ENCODE data around the gene NELFA.

The NELFA gene

GRCh38 chr4:1981251-1982058, 27.3 kb downstream of the NELFA start:
- no peaks in the 10 kb centered on the region for H3K27me3 ChIP-seq (ENCODE audit: low read length)
- H3K79me2 ChIP-seq (ENCODE audit: insufficient read depth, low read length) = no peaks in the 10 kb centered on the region
- H3K4me2 ChIP-seq (ENCODE audit: low read depth, low read length, poor library complexity, severe bottlenecking) = no peak overlapping the region
- H3K9me3 ChIP-seq (ENCODE audit: insufficient read depth, low read length) = no peaks in the 10 kb centered on the region
- H3K27ac ChIP-seq (ENCODE audit: low read depth, low read length) = no peak overlapping the region
- no peak overlapping the region for H3K4me3 ChIP-seq (ENCODE audit: insufficient read depth, low read length, poor library complexity, severe bottlenecking)
- H3K36me3 ChIP-seq (ENCODE audit: low read length) = peaks cover 15% of the 10 kb centered on the region
- no peak overlapping the region for H3K9ac ChIP-seq (ENCODE audit: low read length)
- H2AFZ ChIP-seq (ENCODE audit: low read depth, low read length, severe bottlenecking) = no peak overlapping the region
- H3F3A ChIP-seq (ENCODE audit: insufficient read depth) = peaks cover 26% of the 10 kb centered on the region
- no peak for TF ChIP-seq CTCF (IDR thresholded peaks at IDR 0.05; ENCODE audit: insufficient read depth, low read length, poor library complexity, severe bottlenecking)
- no peak for TF ChIP-seq EZH2phosphoT487 (conservative IDR thresholded peaks at IDR 0.05; ENCODE audit: low read length)
- no peaks in the 10 kb centered on the region for H3K9me2 ChIP-seq (replicated peaks; ENCODE audit: insufficient read depth, low read length)
- H4K20me1 ChIP-seq (ENCODE audit: low read depth, low read length) = peaks cover 4% of the 10 kb centered on the region; the same call in 1 of the 2 replicates

GRCh38 chr4:1980561-1981041, 28.2 kb downstream of the NELFA start:
- Histone ChIP-seq H3F3A (ENCODE audit: insufficient read depth) (peaks cover 26% of the 10 kb centered on the region), H3K36me3 (ENCODE audit: low read length) (peaks cover 15% of the 10 kb centered on the region), H3K9me3 (ENCODE audit: insufficient read depth, low read length) (no peaks in the 10 kb centered on the region), H3K79me2 (ENCODE audit: insufficient read depth, low read length) (no peaks in the 10 kb centered on the region), H3K27ac (ENCODE audit: low read depth, low read length) (no peak overlapping the region), H3K4me3 (ENCODE audit: insufficient read depth, low read length, poor library complexity, severe bottlenecking) (no peak overlapping the region), H3K4me2 (ENCODE audit: low read depth, low read length, poor library complexity, severe bottlenecking) (no peak overlapping the region), H3K27me3 (ENCODE audit: low read length) (no peaks in the 10 kb centered on the region), H3K9me2 (replicated peaks; ENCODE audit: insufficient read depth, low read length) (no peaks in the 10 kb centered on the region), H3K9ac (ENCODE audit: low read length) (no peak overlapping the region), H2AFZ (ENCODE audit: low read depth, low read length, severe bottlenecking) (no peak overlapping the region), H4K20me1 (ENCODE audit: low read depth, low read length) (peaks cover 4% of the 10 kb centered on the region; the same call in 1 of the 2 replicates)
- TF ChIP-seq EZH2phosphoT487 (conservative IDR thresholded peaks at IDR 0.05; ENCODE audit: low read length) (no peak), CTCF (IDR thresholded peaks at IDR 0.05; ENCODE audit: insufficient read depth, low read length, poor library complexity, severe bottlenecking) (no peak)

GRCh38 chr4:1979477-1980196, 29.1 kb downstream of the NELFA start:
- TF ChIP-seq EZH2phosphoT487 (conservative IDR thresholded peaks at IDR 0.05; ENCODE audit: low read length) = no peak
- H3K79me2 ChIP-seq (ENCODE audit: insufficient read depth, low read length) = no peaks in the 10 kb centered on the region
- peaks cover 26% of the 10 kb centered on the region for H3F3A ChIP-seq (ENCODE audit: insufficient read depth)
- H3K4me2 ChIP-seq (ENCODE audit: low read depth, low read length, poor library complexity, severe bottlenecking) = no peak overlapping the region
- no peaks in the 10 kb centered on the region for H3K9me2 ChIP-seq (replicated peaks; ENCODE audit: insufficient read depth, low read length)
- H3K4me3 ChIP-seq (ENCODE audit: insufficient read depth, low read length, poor library complexity, severe bottlenecking) = no peak overlapping the region
- no peaks in the 10 kb centered on the region for H3K27me3 ChIP-seq (ENCODE audit: low read length)
- H4K20me1 ChIP-seq (ENCODE audit: low read depth, low read length) = peaks cover 4% of the 10 kb centered on the region; the same call in 1 of the 2 replicates
- H3K36me3 ChIP-seq (ENCODE audit: low read length) = peaks cover 15% of the 10 kb centered on the region
- H2AFZ ChIP-seq (ENCODE audit: low read depth, low read length, severe bottlenecking) = no peak overlapping the region
- no peak overlapping the region for H3K9ac ChIP-seq (ENCODE audit: low read length)
- H3K9me3 ChIP-seq (ENCODE audit: insufficient read depth, low read length) = no peaks in the 10 kb centered on the region
- H3K27ac ChIP-seq (ENCODE audit: low read depth, low read length) = no peak overlapping the region

All from SU-DHL-6 (cell line).